Erythroblast (primary cell): Measurements from ENCODE around the gene NSUN3.

Experiments
- GATA1 ChIP-seq: IDR thresholded peaks from 2 replicates; pipeline ENCODE4 v1.6.1; 2011; ENCODE audit warnings: low read depth, mild to moderate bottlenecking, control low read depth, low read length, moderate library complexity
- POLR2A ChIP-seq: IDR thresholded peaks from 2 replicates; pipeline ENCODE4 v1.6.1; 2011; ENCODE audit warnings: mild to moderate bottlenecking, low read length

DNA sequence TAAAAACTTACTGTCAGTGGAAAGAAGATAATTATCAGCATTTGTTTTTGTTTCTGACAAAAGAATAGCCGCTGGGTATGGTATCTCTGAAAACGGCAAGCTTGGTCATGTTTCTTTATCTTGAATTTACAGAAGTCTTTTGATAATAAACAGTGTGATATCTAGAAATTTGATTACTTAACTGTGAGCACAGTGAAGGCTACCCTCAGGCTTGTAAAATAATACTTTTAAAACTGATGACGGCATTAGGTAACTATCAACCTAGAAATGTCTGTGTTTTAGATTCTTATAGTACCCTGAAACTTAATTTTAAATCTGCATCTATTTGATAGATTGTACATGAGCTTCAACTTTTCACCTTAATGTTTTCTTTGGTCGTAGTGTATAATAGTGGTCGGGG, 43.4 kb downstream of the NSUN3 start:
- TF ChIP-seq POLR2A (no peak), GATA1 (no peak)
